Measurements from ENCODE around the gene CAMTA1.

DNA sequence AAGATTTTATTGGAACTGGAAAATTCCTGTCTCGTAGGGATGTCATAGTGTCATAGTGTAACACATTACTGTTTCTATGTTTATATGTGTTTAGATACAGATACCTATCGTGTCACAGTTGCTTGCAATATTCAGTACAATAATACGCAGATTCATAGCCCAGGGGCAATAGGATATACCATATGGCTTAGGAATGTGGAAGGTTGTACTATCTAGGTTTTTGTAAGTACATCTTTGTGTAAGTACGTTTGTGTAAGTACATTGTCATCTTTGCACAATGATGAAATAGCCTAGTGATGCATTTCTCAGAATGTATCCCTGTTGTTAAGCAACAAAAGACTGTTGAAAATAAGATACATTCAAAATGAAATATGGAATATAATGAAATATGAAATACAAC, 68.9 kb downstream of the CAMTA1 start:
- no peak for TF ChIP-seq POLR2A (IDR thresholded peaks at IDR 0.05)
- TF ChIP-seq, protein P1, sequence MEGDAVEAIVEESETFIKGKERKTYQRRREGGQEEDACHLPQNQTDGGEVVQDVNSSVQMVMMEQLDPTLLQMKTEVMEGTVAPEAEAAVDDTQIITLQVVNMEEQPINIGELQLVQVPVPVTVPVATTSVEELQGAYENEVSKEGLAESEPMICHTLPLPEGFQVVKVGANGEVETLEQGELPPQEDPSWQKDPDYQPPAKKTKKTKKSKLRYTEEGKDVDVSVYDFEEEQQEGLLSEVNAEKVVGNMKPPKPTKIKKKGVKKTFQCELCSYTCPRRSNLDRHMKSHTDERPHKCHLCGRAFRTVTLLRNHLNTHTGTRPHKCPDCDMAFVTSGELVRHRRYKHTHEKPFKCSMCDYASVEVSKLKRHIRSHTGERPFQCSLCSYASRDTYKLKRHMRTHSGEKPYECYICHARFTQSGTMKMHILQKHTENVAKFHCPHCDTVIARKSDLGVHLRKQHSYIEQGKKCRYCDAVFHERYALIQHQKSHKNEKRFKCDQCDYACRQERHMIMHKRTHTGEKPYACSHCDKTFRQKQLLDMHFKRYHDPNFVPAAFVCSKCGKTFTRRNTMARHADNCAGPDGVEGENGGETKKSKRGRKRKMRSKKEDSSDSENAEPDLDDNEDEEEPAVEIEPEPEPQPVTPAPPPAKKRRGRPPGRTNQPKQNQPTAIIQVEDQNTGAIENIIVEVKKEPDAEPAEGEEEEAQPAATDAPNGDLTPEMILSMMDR (IDR thresholded peaks at IDR 0.05), result no peak
